Globus pallidus (tissue), 1 donor: Measurements from ENCODE around the gene IL9.
A peak's percentile ranks its signal among the peaks of the same experiment; 100 is the strongest.

Source experiments
- DNase-seq: peaks from one replicate; pipeline ENCODE4 v3.0.0-alpha.2; 2015; ENCODE audit warnings: low spot score

The IL9 gene

DNA sequence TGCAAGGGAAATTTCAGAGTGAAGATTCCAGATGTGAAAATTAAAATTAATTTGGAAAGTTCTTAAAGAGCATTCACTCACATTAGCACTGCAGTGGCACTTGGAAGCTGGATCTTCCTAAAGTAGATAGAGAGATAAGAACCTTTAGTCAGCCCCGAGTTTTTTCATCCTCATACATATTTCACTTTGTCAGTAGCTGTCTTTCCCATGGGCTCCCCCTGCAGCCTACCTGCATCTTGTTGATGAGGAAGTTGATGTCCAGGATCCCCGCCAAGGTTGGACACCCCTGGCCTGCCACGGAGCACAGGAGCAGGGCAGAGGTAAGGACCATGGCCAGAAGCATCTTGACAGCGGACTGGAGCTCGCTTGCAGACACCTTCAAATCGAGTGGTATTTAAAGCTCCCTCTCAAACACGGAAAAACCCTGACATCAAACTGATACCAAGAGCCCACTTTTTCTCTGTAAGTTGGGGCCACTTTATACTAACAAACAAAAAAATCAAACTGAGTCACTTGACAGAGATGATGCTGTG lies at the start of gene IL9:
Gene IL9 (minus strand): TSS at position 368 of the 533 bp plus-strand sequence. CDS start 25 bp downstream, at position 343.
- no peak for DNase-seq

- peak; percentile 67 for DNase-seq
Observed at GRCh38 chr5:135944967-135945560, 49.4 kb upstream of the IL9 start.

GRCh38 chr5:135944564-135944963 lies 48.9 kb upstream of the IL9 start:
- no peak for DNase-seq

DNA sequence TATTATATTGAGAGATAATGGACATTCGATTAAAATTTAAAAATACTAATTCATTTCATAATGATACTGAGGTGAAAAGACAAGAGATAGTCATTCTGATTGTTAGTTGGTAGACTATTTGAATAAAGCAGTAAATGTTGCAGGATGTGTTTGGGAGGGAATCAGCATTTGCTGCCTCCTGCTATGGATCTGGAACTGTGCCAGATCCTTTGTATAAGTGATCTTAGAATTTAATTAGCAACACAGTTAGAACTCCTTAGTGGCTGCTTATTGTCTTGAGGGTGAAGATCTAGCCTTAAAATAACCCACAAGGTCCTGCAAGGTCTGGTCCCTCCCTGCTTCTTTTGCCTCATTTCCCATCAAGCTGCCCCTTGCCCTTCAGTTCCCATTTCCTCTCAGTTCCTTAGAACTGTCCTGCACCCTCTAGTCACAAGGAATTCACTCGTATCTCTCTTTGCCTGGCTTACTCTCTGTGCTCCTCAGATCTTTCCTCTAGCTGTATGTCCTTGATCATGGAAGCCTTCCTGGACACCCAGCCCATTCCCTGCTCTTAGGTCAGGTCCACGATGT lies 46.6 kb upstream of the IL9 start:
- DNase-seq: no peak

DNA sequence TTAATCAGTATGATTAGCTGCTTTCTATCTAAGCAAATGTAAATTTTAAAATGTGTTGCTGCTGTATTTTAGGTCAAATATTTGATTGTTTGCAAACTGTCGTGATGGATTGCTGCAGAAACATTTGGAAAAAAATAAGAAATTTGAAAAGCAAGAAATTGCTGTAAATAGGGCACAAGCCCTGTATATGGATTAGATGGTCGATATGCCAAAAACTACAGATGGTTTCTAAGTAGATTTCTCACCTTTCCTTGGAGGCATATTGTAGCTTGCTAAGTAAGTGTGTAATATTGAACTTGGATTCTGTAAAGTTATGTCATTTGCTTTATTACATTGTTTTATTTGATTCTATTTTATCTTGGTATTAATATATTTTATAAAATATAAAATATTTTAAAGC lies 46.1 kb upstream of the IL9 start:
- DNase-seq: no peak

DNA sequence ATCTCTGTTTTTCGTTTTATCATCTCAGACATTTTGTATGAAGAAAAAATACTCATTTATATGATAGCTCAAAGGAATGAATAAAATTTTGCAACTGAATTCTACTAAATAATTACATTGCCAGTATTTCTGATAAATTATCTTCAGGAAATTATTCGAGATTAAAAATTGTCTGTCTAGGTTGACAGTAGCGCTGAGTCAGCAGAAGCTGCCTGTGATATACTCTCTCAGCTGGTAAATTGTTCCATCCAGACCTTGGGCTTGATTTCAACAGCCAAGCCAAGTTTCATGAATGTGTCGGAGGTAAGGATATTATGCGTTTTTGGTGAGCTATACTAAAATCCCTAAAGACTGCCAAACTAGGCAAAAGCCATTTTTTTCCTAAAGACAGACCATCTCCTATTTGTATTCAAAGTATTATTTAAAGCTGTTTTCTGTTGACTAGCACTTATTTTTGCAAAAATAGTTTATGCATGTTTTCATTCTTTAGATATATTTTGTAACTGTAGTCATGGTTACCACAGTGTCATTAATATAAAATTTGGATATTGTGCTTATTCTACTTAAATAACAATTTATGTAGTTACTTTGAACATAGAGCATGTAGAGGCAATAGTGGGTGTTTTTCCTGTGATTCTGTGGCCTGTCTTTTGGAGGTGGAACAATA lies 41.7 kb upstream of the IL9 start:
- no peak for DNase-seq

- no peak for DNase-seq
Observed at GRCh38 chr5:135934939-135935338, 39.3 kb upstream of the IL9 start.

GRCh38 chr5:135930949-135931295 lies 35.3 kb upstream of the IL9 start:
- DNase-seq: no peak

GRCh38 chr5:135930029-135930948 lies 34.6 kb upstream of the IL9 start:
- DNase-seq: no peak

GRCh38 chr5:135921388-135921787 lies 25.7 kb upstream of the IL9 start:
- DNase-seq: no peak

- DNase-seq: no peak
Observed at GRCh38 chr5:135920199-135920598, 24.6 kb upstream of the IL9 start.

GRCh38 chr5:135916638-135917263 lies 21.1 kb upstream of the IL9 start:
- no peak for DNase-seq

DNA sequence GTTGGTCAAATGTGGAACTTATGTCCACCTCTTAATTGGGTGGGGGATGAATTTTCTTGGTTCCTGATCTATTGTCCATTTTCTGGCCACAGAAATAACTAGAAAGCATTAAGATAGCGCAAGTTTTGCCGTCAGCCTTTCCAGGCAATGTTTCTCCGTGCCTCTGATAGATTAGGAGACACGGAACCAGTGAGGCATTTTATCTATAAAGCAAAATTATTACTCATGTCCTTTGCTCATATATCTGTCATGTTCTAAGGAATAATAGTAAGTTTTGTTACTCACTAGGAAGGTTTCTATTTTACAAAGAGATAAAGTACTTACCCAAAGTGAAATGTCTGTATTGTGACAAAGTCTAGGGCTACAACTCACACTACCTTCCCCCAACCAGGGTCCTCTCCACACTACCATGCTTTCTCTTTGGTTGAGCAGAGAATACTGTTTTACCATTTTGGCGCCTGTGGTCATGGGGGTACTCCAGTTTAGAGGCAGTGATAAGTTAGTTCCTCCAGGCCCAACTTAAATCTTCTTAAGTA lies 19.9 kb upstream of the IL9 start:
- no peak for DNase-seq

DNA sequence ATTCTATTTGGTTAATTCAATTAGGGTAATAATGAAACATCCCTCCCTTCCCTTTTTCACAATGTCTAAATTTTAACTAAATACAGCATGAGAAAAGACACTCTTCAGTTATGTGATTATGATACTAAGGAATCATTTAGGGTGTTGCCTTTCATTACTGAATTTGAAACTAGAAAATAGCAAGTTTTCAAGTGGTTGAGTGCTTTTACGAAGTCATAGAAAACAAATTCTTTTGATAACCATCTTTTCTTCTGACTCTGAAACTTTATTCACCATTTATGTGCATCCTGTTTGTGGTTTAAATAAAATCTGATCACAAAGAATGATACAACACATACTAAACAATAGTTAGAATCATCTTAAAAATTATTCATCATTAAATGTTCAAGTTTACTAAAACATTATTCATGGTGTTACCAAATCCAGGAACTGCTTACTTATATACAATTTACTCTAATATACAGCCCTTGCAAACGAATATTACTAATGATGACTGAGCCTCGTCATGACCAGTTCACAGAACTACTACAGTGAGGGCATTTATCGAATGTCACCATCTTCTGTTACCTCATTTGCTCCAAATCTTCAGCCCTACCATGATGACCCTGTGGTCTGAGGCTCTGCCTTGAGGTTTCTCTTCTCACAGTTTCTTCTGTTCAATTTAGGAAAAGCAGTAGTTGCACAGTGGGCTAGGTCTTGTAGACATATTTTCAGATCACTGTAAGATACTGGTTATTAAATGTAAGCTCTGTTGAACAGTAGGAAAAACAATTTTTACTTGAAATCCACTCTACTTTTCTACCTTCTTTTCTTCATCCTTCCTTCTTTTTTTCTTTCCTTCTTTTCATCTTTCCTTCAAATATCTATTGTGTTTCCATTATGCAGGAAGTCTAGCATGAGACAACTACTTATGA lies 18.3 kb upstream of the IL9 start:
- no peak for DNase-seq

DNA sequence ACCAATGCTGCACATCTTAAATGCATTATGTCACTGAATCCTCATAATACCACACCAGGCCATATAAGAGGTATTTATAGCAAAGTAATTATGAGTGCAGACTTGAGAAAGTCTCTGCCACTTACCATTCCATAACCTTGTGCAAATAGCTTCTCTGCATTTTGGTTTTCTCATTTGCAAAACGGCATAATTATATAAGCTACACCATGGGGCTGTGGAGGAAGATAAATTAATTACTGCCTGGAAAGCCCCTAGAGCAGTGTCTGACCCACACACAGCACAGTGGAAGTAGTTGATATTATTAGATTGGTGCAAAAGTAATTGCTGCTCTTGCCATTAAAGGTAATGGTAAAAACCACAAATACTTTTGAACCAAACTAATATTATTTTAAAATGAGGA lies 9.5 kb upstream of the IL9 start:
- no peak for DNase-seq

DNA sequence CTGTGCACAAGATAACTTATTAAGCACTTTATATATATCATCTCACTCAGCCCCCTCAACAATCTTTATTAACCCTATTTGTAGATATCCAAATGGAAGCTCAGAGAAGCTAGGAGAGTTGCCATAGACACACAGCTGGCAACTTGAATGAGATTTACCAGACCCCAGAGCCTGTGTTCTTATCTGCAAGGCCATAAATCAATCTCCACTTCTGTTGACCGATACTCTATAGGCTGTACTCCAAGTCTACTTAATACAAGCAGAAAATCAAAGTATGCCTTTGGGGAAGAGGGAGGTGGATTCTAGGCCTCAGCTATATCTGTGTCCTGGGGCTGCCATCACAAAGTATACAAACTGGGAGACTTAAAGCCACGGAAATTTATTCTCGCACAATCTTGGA lies 6.0 kb upstream of the IL9 start:
- no peak for DNase-seq

DNA sequence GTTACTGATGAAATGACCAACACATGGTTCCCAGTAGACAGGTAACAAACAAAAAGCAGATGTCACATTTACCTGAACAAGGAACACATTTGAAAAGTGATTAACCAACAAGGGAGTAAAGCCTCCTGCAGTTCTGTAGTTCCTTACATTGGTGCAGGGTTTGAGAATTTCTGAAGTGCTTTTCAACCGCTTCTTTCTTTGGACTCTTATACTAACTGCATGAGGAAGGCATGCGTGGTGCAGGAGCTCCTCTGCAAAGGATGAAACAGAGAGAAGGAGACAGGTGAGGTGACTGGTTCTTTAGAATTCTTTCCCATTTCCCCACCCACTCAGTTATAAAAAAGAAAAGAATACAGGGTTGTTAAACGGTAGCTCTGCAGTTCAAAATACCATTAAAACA lies 4.6 kb upstream of the IL9 start:
- DNase-seq: no peak

- DNase-seq: no peak
Observed at GRCh38 chr5:135898651-135899050, 3.0 kb upstream of the IL9 start.

GRCh38 chr5:135894789-135895188 lies 852 bp downstream of the IL9 start:
- DNase-seq: no peak

DNA sequence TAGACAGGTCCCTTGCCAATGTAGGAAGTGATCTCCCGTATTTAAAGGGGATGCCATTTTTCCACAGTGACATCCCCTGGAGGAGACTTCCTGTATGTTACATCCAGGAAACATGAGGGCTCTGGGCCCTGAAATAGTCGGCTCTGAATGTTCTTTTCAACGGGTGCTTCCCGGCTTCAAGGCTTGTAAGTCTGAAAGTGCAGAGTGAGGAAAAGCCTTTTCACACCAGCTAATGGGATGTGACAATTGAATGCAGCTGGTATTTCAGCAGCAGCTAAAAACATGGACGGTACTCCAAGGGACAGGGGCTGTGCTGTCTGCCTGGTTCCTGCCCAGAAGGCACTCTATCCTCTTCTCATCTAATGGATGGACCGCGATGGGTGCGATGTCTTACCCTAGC lies 1.4 kb downstream of the IL9 start:
- DNase-seq: no peak

- DNase-seq: no peak
Observed at GRCh38 chr5:135891791-135892190, 3.9 kb downstream of the IL9 start.
